ENCODE data around the gene CYP19A1.
"Not testable (repeated sequence)": the region's sequence is repeated elsewhere in the genome, so short reads cannot be mapped to it uniquely, and the experiment has no call there.

CYP19A1 gene

GRCh38 chr15:51201581-51201980 lies 136.8 kb downstream of the CYP19A1 start:
- no peak for DNase-seq

GRCh38 chr15:51200792-51201191 lies 137.6 kb downstream of the CYP19A1 start:
- no peak for DNase-seq

- DNase-seq = no peak
Observed at GRCh38 chr15:51199541-51199940, 138.9 kb downstream of the CYP19A1 start.

- DNase-seq = no peak
Observed at GRCh38 chr15:51198701-51199232, 139.6 kb downstream of the CYP19A1 start.

GRCh38 chr15:51195459-51195858 lies 142.9 kb downstream of the CYP19A1 start:
- no peak for DNase-seq

- DNase-seq = no peak
Observed at GRCh38 chr15:51193979-51194378, 144.4 kb downstream of the CYP19A1 start.

- DNase-seq = no peak
Observed at GRCh38 chr15:51193526-51193925, 144.9 kb downstream of the CYP19A1 start.

GRCh38 chr15:51192521-51193280 lies 145.7 kb downstream of the CYP19A1 start:
- DNase-seq = peak; percentile 75

- DNase-seq = no peak
Observed at GRCh38 chr15:51191766-51192165, 146.6 kb downstream of the CYP19A1 start.

GRCh38 chr15:51191072-51191670 lies 147.2 kb downstream of the CYP19A1 start:
- DNase-seq = no peak

GRCh38 chr15:51190424-51191068 lies 147.8 kb downstream of the CYP19A1 start:
- no peak for DNase-seq

- no peak for DNase-seq
Observed at GRCh38 chr15:51189669-51190385, 148.6 kb downstream of the CYP19A1 start.

- DNase-seq = not testable (repeated sequence)
Observed at GRCh38 chr15:51188791-51189190, 149.6 kb downstream of the CYP19A1 start.

GRCh38 chr15:51186891-51187290 lies 151.5 kb downstream of the CYP19A1 start:
- DNase-seq = no peak

GRCh38 chr15:51186181-51186705 lies 152.2 kb downstream of the CYP19A1 start:
- DNase-seq = no peak

GRCh38 chr15:51185213-51186159 lies 152.9 kb downstream of the CYP19A1 start:
- no peak for DNase-seq

GRCh38 chr15:51184627-51185026 lies 153.8 kb downstream of the CYP19A1 start:
- DNase-seq = no peak

GRCh38 chr15:51183076-51183475 lies 155.3 kb downstream of the CYP19A1 start:
- no peak for DNase-seq

GRCh38 chr15:51181905-51182304 lies 156.5 kb downstream of the CYP19A1 start:
- DNase-seq = no peak

- DNase-seq = no peak
Observed at GRCh38 chr15:51181221-51181620, 157.2 kb downstream of the CYP19A1 start.

GRCh38 chr15:51180534-51180933 lies 157.9 kb downstream of the CYP19A1 start:
- DNase-seq = no peak

- no peak for DNase-seq
Observed at GRCh38 chr15:51180011-51180410, 158.4 kb downstream of the CYP19A1 start.

Data from kidney glomerular epithelial cell (primary cell).